ENCODE results near the gene ESR1.
"Not testable (repeated sequence)": the region's sequence is repeated elsewhere in the genome, so short reads cannot be mapped to it uniquely, and the experiment has no call there.

Gene ESR1

DNA sequence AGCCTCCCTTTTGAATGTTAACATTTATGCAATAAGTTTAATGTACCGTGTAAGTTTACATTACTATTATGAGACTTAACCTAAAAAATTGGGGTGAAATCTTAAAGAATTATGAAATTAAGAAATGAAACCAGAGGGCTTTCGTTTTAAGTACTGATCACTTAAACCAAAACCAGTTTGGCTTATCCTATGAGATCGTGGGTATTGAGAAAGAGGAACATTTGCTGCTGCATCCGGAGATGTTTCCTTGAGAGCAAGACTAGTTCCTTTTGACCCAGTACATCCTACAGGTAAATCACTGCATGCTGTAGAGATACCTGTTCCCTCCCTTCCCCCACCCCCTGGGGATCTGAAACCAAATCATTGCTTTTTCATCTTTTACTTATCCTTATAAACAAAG lies 201.3 kb downstream of the ESR1 start:
- no peak for DNase-seq
- in situ Hi-C loops (cut with HindIII; ENCODE audit: low pct_ligation_motif_present, low sequenced_read_pairs), result no loop called here
- H3K27me3 ChIP-seq (replicated peaks), result peaks cover 4% of the 10 kb centered on the region
- H3K4me3 ChIP-seq (ENCODE audit: low read depth, low read length), result no peak overlapping the region
- H3K36me3 ChIP-seq (replicated peaks), result no peaks in the 10 kb centered on the region
- no peak overlapping the region for H3K27ac ChIP-seq
- TF ChIP-seq, protein P1, sequence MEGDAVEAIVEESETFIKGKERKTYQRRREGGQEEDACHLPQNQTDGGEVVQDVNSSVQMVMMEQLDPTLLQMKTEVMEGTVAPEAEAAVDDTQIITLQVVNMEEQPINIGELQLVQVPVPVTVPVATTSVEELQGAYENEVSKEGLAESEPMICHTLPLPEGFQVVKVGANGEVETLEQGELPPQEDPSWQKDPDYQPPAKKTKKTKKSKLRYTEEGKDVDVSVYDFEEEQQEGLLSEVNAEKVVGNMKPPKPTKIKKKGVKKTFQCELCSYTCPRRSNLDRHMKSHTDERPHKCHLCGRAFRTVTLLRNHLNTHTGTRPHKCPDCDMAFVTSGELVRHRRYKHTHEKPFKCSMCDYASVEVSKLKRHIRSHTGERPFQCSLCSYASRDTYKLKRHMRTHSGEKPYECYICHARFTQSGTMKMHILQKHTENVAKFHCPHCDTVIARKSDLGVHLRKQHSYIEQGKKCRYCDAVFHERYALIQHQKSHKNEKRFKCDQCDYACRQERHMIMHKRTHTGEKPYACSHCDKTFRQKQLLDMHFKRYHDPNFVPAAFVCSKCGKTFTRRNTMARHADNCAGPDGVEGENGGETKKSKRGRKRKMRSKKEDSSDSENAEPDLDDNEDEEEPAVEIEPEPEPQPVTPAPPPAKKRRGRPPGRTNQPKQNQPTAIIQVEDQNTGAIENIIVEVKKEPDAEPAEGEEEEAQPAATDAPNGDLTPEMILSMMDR (IDR thresholded peaks at IDR 0.05; ENCODE audit: low read depth, low read length, missing control alignments), result no peak

DNA sequence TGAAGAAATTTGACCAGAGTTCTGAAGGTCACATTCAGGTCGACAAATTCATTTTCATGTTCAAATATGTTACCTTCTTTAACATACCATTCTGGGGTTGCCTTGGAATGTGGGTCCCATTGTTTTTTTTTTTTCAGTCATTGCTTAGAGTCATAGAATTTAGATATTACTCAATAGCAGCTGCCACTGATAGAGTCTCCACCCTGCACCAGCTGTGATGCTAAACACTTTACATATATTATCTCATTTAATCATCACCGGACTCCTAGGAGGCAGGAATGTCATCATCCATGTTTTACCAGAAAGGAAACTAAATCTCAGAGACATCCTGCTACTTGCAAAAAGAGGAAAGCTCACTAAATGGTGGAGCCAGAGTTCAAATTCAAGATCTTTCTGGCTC lies 204.7 kb downstream of the ESR1 start:
- H3K4me3 ChIP-seq (ENCODE audit: low read depth, low read length), result no peak overlapping the region
- peaks cover 4% of the 10 kb centered on the region for H3K27me3 ChIP-seq (replicated peaks)
- no peak for DNase-seq
- TF ChIP-seq, protein P1 (IDR thresholded peaks at IDR 0.05; ENCODE audit: low read depth, low read length, missing control alignments), result no peak
- H3K36me3 ChIP-seq (replicated peaks), result no peaks in the 10 kb centered on the region
- in situ Hi-C loops (cut with HindIII; ENCODE audit: low pct_ligation_motif_present, low sequenced_read_pairs), result no loop called here
- no peak overlapping the region for H3K27ac ChIP-seq

DNA sequence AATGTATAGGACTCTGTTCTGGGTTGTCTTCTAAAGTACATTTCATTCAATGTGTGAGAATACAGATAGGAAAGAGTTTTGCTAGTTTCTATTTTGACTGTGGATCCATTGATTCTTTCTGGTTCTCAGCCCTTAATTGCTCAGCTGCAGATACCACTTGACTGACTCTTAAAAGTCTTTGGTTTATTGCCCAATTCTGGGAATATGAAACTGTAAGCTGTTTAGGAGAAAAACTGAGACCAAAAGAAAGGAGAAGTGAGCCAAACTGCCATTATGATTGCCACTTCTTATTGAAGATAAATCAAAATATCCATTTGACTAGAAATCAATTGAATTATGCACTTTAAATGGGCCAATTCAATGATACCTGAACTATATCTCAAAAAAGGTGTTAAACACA lies 211.4 kb downstream of the ESR1 start:
- TF ChIP-seq, protein P1 (IDR thresholded peaks at IDR 0.05; ENCODE audit: low read depth, low read length, missing control alignments), result no peak
- Histone ChIP-seq H3K36me3 (replicated peaks) (no peaks in the 10 kb centered on the region), H3K27me3 (replicated peaks) (no peaks in the 10 kb centered on the region), H3K27ac (no peak overlapping the region), H3K4me3 (ENCODE audit: low read depth, low read length) (no peak overlapping the region)
- no peak for DNase-seq
- in situ Hi-C loops (cut with HindIII; ENCODE audit: low pct_ligation_motif_present, low sequenced_read_pairs), result no loop called here

DNA sequence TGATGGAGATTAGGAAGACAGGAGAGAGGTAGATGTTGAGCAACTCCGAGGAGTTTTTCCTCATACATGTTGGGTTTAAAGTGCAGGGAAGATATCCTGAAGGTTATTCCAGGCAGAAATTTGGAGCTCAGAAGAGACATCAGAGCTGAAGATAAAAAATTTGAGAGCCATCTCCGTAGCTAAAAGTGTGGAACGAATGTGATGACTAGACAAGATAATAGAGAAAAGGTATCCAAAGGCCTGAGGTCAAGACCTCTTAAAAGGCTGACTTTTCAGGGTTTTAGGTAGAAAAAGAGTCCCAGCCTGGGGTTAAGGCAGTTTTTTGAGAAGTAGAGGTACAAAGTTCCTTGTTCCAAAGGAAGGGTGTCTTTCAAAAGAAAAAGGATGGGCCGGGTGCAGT lies 214.8 kb downstream of the ESR1 start:
- Histone ChIP-seq H3K27ac (no peak overlapping the region), H3K4me3 (ENCODE audit: low read depth, low read length) (no peak overlapping the region), H3K36me3 (replicated peaks) (no peaks in the 10 kb centered on the region), H3K27me3 (replicated peaks) (no peaks in the 10 kb centered on the region)
- TF ChIP-seq, protein P1 (IDR thresholded peaks at IDR 0.05; ENCODE audit: low read depth, low read length, missing control alignments), result no peak
- DNase-seq, result no peak
- in situ Hi-C loops (cut with HindIII; ENCODE audit: low pct_ligation_motif_present, low sequenced_read_pairs), result no loop called here

- no peak for DNase-seq
- no peak overlapping the region for H3K27ac ChIP-seq
- no peaks in the 10 kb centered on the region for H3K27me3 ChIP-seq (replicated peaks)
- TF ChIP-seq, protein P1 (IDR thresholded peaks at IDR 0.05; ENCODE audit: low read depth, low read length, missing control alignments), result no peak
- H3K36me3 ChIP-seq (replicated peaks), result no peaks in the 10 kb centered on the region
- no peak overlapping the region for H3K4me3 ChIP-seq (ENCODE audit: low read depth, low read length)
- in situ Hi-C loops (cut with HindIII; ENCODE audit: low pct_ligation_motif_present, low sequenced_read_pairs), result no loop called here
These were observed 216.1 kb downstream of the ESR1 start for GRCh38 chr6:152023613-152024012.

GRCh38 chr6:152026291-152026690 lies 218.8 kb downstream of the ESR1 start:
- TF ChIP-seq, protein P1 (IDR thresholded peaks at IDR 0.05; ENCODE audit: low read depth, low read length, missing control alignments), result no peak
- no peak for DNase-seq
- Histone ChIP-seq H3K27ac (no peak overlapping the region), H3K36me3 (replicated peaks) (no peaks in the 10 kb centered on the region), H3K27me3 (replicated peaks) (no peaks in the 10 kb centered on the region), H3K4me3 (ENCODE audit: low read depth, low read length) (no peak overlapping the region)
- in situ Hi-C loops (cut with HindIII; ENCODE audit: low pct_ligation_motif_present, low sequenced_read_pairs), result no loop called here

- H3K27me3 ChIP-seq (replicated peaks); DNase-seq; H3K4me3 ChIP-seq (ENCODE audit: low read depth, low read length); H3K36me3 ChIP-seq (replicated peaks); H3K27ac ChIP-seq; in situ Hi-C loops (cut with HindIII; ENCODE audit: low pct_ligation_motif_present, low sequenced_read_pairs): not testable (repeated sequence)
These were observed 219.3 kb downstream of the ESR1 start for GRCh38 chr6:152026744-152027143.

GRCh38 chr6:152033765-152034164 lies 226.3 kb downstream of the ESR1 start:
- H3K36me3 ChIP-seq (replicated peaks); H3K27ac ChIP-seq; DNase-seq; H3K4me3 ChIP-seq (ENCODE audit: low read depth, low read length); H3K27me3 ChIP-seq (replicated peaks); in situ Hi-C loops (cut with HindIII; ENCODE audit: low pct_ligation_motif_present, low sequenced_read_pairs): not testable (repeated sequence)

Measured in brain microvascular endothelial cell (primary cell).